Naive thymus-derived CD8-positive, alpha-beta T cell (primary cell): ENCODE results near the gene GNB1L. TPM values are rescaled to one million over a fixed set of nuclear protein-coding genes. Genes with fewer than 3 reads are reported as not detected.

ENCODE experiments used
- ATAC-seq, 2 donors: fragments of 150-1000 bp; cut with Tn5 transposase in 1 of 2; sonication (Bioruptor Pico), chemical (Tn5 transposase) in 1 of 2; 1 replicate in 1 of 2; 2 replicates in 1 of 2; pipeline ENCODE4 v1.10.0; 2021; ENCODE audit warnings: mild to moderate bottlenecking in 2 of 2, moderate library complexity in 2 of 2
- POLR2A ChIA-PET: fragments of 350-600 bp; sonication (Branson Sonifier 250); formaldehyde crosslinking; loops from one replicate; lab custom pipeline; 2021; ENCODE audit warnings: antibody characterized with exemption; lab: Charles Lee
- DNase-seq, 10 donors: peaks; one replicate each; pipeline versions ENCODE4 v3.0.0 to v3.0.0-alpha.2; 2020 to 2022
- H3K27ac Mint-ChIP-seq, 10 donors: one replicate each; pipeline ENCODE4 v1.8.0; 2020 to 2022; ENCODE audit warnings: mild to moderate bottlenecking in 10 of 10, mixed read lengths in 10 of 10, moderate library complexity in 4 of 10, inconsistent platforms in 1 of 10
- H3K27me3 Mint-ChIP-seq, 5 donors: one replicate each; pipeline ENCODE4 v1.8.0; 2021 to 2022; ENCODE audit warnings: mixed read lengths in 5 of 5
- H3K36me3 Mint-ChIP-seq, 3 donors: one replicate each; pipeline ENCODE4 v1.8.0; 2020 to 2022; ENCODE audit warnings: mixed read lengths in 3 of 3, mild to moderate bottlenecking in 2 of 3, inconsistent platforms in 1 of 3
- H3K4me1 Mint-ChIP-seq, 4 donors: one replicate each; pipeline ENCODE4 v1.8.0; 2021 to 2022; ENCODE audit warnings: mixed read lengths in 4 of 4
- H3K4me3 Mint-ChIP-seq, 10 donors: one replicate each; pipeline ENCODE4 v1.8.0; 2020 to 2022; ENCODE audit warnings: mild to moderate bottlenecking in 10 of 10, mixed read lengths in 10 of 10, moderate library complexity in 6 of 10, inconsistent platforms in 1 of 10
- H3K9me3 Mint-ChIP-seq, 9 donors: one replicate each; pipeline ENCODE4 v1.8.0; 2020 to 2022; ENCODE audit warnings: mixed read lengths in 9 of 9, mild to moderate bottlenecking in 3 of 9, inconsistent platforms in 1 of 9, moderate library complexity in 1 of 9
- polyA plus RNA-seq, 3 donors: library from polyadenylated mRNA; unstranded; fragments of 300-500 nt; fragmentation: Illumina TruSeq; gene quantifications; one replicate each; pipeline ENCODE4 v1.2.3, GENCODE V29; 2021
- total RNA-seq, 8 experiments: library from RNA in 2 of 8; stranded (reverse) in 2 of 8; gene quantifications; one replicate each; pipeline ENCODE4 v1.2.3 and lab custom pipeline; 2021 to 2026

GNB1L gene
- total and polyA plus RNA-seq, 5 experiments from 2014 or later, result 11.0 to 18.7 (median 12.5) TPM

DNA sequence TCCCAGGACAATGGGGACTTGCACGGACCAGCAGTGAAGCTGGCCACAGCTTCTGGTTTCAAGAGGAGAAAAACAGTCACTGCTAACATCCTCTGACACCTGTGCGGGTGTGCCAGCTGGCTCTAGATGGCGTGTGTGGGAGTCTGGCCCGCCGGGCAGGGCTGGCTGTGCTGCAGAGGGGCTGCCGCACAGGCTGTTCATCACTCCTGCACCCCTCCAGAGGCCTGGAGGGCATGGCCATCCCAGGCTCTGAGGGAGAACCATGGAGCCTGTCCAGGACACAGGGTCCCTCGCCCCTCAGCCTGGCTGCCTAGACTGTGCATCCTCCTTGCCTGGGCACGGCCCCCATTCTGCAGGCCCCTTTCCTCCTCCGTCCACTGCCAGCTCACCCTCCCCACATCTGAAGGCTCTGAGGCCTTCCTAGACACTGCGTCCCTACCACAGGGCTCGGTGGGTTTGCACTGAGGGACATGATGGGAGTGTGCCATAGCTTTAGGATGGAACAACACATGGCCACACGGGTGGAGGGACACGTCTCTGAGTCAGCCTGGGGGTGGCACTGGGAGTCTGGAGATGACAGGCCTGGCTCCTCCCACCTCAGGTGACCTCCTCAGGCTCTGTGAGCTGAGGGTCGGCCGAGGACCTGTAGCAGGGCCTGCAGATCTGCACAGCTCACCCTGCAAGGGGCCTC, 42.1 kb upstream of the GNB1L start:
- peaks cover 0 to 2% (median 2%) of the 10 kb centered on the region in 3 donors for H3K36me3 Mint-ChIP-seq
- POLR2A ChIA-PET, result interaction anchor here (0.5 to 2.2 kb wide), 11 partner anchors 10 to 166 kb away, joined by 3 to 24 read pairs (median 3); partner anchors contain the start of genes COMT, GNB1L, RTL10 and TXNRD2
- peaks cover 22 to 62% (median 54%) of the 10 kb centered on the region in 4 donors for H3K4me1 Mint-ChIP-seq
- peak overlapping the region in 8 of 10 donors; percentile 19 to 69 (median 54) for H3K4me3 Mint-ChIP-seq
- H3K27ac Mint-ChIP-seq, result peak overlapping the region in 9 of 10 donors; percentile 66 to 100 (median 85)
- H3K9me3 Mint-ChIP-seq, result no peaks in the 10 kb centered on the region
- DNase-seq (peak in 7 of 10 donors; percentile 30 to 71 (median 43)), ATAC-seq (peak; percentile 31 to 37)
- H3K27me3 Mint-ChIP-seq, result no peaks in the 10 kb centered on the region

DNA sequence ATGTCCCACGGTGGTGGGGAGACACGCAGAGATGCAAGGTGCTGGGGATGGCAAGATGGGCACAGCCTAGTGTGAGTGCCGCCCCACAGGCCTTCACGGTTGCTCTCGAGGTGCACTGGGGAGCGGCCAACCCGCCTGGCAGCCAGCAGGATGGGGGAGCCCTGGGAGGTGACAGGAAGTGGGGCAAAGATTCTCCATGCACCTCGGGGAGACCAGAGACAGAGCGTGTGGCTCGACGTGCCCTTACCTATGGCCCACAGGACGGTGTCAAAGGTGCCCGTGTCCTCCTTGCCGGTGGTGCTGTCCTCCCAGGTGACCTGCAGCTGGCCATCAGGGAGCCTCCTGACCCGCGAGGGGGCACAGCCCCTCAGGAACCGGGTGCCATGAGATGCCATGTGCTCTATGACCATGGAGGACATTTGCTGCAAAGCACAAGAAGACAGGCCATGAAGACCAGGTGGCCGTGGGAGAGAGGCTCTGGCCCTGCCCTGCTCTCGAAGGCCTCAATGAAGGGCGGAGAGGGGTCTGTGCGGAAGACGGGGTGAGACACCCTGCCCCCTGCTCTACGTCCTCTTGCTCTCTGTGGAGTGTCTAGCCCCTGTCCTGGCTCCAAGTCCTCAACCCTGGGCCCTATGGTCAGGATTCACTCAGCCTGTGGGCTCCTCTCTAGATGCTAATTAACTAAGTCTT, 40.6 kb upstream of the GNB1L start:
- Mint-ChIP-seq H3K27me3 (no peaks in the 10 kb centered on the region), H3K4me3 (peak overlapping the region in 7 of 10 donors; percentile 33 to 70 (median 61)), H3K27ac (peak overlapping the region; percentile 66 to 100 (median 90)), H3K4me1 (peaks cover 30 to 76% (median 68%) of the 10 kb centered on the region in 4 donors), H3K9me3 (no peaks in the 10 kb centered on the region), H3K36me3 (peaks cover 0 to 2% (median 2%) of the 10 kb centered on the region in 3 donors)
- no peak for ATAC-seq
- POLR2A ChIA-PET, result interaction anchor here (2.2 to 6.7 kb wide), 2 partner anchors 40 to 42 kb away, joined by 24 to 120 read pairs; partner anchors contain the start of genes GNB1L and RTL10
- DNase-seq, result peak in 2 of 10 donors; percentile 28 to 33

DNA sequence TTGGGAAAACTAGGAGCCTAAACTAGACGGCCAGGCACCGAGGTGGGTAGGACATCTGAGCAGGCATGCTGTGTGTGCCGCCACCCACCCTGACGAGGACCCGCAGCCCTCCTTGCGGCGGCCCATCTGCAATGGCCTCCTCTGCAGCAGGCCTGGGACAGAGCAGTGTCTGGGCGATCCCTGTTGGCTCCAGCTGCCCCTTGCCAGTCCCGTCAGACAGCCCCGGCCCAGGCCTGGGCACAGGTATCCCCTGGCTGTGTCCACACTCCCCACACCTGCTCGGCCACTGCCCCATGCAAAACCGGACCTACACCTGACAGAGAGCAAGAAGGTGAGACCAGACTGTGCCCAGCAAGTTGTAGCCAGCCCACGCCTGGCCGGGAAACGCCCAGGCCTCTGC, 38.7 kb upstream of the GNB1L start:
- peaks cover 34 to 85% (median 76%) of the 10 kb centered on the region in 4 donors for H3K4me1 Mint-ChIP-seq
- no peaks in the 10 kb centered on the region for H3K9me3 Mint-ChIP-seq
- ATAC-seq (no peak), DNase-seq (no peak)
- H3K27me3 Mint-ChIP-seq, result no peaks in the 10 kb centered on the region
- POLR2A ChIA-PET, result interaction anchor here (6.7 kb wide), 1 partner anchor 40 kb away, joined by 120 read pairs; the partner anchor contains the start of genes GNB1L and RTL10
- peak overlapping the region; percentile 96 to 100 (median 99) for H3K27ac Mint-ChIP-seq
- peaks cover 0 to 2% (median 0%) of the 10 kb centered on the region in 3 donors for H3K36me3 Mint-ChIP-seq
- H3K4me3 Mint-ChIP-seq, result peak overlapping the region in 5 of 10 donors; percentile 18 to 91 (median 84)

DNA sequence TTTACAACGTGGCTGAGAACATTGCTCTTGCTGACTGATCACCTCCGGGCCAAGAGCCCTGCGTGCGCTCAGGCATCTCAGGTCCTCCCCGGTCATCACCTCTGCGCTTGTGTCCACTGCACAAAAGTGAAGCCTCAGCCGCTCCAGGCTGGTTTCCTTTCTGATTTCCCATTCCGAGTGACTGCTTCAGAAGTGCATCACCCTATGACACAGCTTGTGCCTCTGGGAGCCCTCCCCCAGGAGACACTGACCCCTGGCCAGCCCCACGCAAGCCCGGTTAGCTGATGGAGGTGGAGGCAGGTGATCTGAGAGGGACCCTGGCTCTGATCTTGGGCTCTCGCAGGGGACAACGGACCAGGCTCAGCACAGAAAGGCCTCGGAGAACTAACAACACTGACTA, 38.3 kb upstream of the GNB1L start:
- DNase-seq (no peak), ATAC-seq (no peak)
- no peaks in the 10 kb centered on the region for H3K9me3 Mint-ChIP-seq
- peaks cover 0 to 2% (median 0%) of the 10 kb centered on the region in 3 donors for H3K36me3 Mint-ChIP-seq
- no peaks in the 10 kb centered on the region for H3K27me3 Mint-ChIP-seq
- H3K4me3 Mint-ChIP-seq, result peak overlapping the region; percentile 34 to 91 (median 85)
- POLR2A ChIA-PET, result interaction anchor here (1.1 to 6.7 kb wide), 10 partner anchors 11 to 162 kb away, joined by 3 to 120 read pairs (median 5); partner anchors contain the start of genes GNB1L and RTL10
- H3K27ac Mint-ChIP-seq, result peak overlapping the region; percentile 96 to 100 (median 99)
- H3K4me1 Mint-ChIP-seq, result peaks cover 34 to 90% (median 80%) of the 10 kb centered on the region in 4 donors

DNA sequence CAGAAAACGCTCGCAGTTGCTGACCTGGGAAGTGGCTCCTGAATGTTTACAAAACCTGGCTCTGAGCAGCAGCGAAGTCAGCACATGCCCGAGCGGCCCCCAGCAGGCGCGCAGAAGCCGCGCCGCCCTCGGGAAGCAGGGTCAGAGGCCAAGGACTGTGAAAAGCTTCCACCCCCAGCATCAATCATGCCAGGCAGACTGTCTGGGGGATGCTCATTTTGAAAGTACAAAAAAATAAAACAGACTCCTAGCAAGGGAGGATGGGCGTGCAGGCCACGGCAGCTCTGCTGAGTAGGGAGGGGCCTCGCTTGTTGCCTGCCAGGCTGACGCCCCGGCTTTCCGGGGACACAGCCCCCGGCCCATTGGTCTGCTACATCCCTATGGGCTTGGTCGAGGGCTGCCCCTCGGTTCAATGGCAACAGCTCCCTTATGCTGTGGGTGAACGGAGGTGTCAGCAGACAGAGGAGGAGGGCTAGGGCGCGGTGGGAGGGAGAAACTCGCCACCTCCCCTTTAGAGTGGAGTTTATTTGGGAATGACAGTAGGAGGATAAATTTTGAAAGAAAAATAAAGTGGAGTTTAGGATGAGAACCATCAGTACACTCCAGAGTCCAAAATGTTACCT, 37.7 kb upstream of the GNB1L start:
- Mint-ChIP-seq H3K36me3 (peaks cover 0 to 2% (median 0%) of the 10 kb centered on the region in 3 donors), H3K27me3 (no peaks in the 10 kb centered on the region), H3K4me3 (peak overlapping the region; percentile 78 to 91 (median 86)), H3K9me3 (no peaks in the 10 kb centered on the region), H3K4me1 (peaks cover 36 to 92% (median 84%) of the 10 kb centered on the region in 4 donors), H3K27ac (peak overlapping the region; percentile 96 to 100 (median 99))
- DNase-seq, result peak; percentile 32 to 69 (median 50)
- peak; percentile 34 to 52 for ATAC-seq
- POLR2A ChIA-PET, result interaction anchor here (0.6 to 6.7 kb wide), 24 partner anchors 9 to 461 kb away, joined by 3 to 120 read pairs (median 5); partner anchors contain the start of genes COMT, GNB1L, HIRA and RANBP1

DNA sequence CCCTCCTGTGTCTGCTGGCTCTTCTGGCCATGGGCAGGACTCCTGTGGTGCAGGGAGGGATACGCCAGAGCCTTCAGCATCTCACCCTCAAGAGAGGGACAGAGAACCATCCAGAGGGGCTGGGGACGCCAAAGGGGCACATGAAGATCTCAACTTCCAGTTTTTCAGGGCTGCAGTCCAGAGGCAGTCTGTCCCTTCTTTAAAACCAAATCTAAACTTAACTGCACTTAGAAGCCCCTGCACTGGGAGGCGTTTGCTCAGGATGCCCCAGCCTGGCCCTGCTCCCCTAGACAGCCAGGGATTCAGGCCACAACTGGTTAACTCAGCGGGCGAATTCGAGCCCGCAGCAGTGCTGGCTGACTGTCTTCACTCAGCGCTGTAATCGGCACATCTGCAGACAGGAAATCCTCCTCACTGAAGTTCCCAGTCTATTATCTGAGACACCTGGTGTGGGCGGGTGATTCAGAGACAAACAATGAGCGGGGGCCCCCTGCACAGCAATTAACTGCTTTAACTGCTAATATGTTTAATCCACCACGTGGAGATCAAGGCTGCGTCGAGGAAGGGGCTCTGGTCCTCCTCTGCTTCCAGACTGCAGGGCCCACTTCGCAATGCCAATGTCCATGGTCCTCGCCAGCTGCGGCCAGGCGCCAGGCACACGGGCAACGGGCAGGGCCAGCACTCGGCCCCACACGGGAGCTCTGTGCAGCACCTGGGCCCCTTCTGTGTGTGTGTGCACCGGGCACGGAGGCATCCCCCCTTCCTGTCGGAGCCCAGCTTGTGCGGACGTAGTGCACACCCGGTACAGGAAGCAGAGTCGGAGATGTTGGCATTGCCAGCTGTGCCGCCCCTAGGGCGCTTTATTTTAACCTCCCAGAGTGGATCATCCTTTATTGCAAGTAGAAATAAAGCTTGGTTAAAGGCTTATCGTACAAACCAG, 36.9 kb upstream of the GNB1L start:
- no peaks in the 10 kb centered on the region for H3K27me3 Mint-ChIP-seq
- peaks cover 0 to 1% (median 0%) of the 10 kb centered on the region in 9 donors for H3K9me3 Mint-ChIP-seq
- ATAC-seq (peak; percentile 79 to 88), DNase-seq (peak; percentile 58 to 89 (median 78))
- H3K4me3 Mint-ChIP-seq, result peak overlapping the region; percentile 78 to 91 (median 86)
- H3K4me1 Mint-ChIP-seq, result peaks cover 43 to 92% (median 84%) of the 10 kb centered on the region in 4 donors
- H3K27ac Mint-ChIP-seq, result peak overlapping the region; percentile 96 to 100 (median 99)
- POLR2A ChIA-PET, result interaction anchor here (0.7 to 6.7 kb wide), 26 partner anchors 9 to 460 kb away, joined by 3 to 120 read pairs (median 5); partner anchors contain the start of genes COMT, GNB1L, HIRA and RANBP1
- H3K36me3 Mint-ChIP-seq, result peaks cover 0 to 2% (median 0%) of the 10 kb centered on the region in 3 donors

DNA sequence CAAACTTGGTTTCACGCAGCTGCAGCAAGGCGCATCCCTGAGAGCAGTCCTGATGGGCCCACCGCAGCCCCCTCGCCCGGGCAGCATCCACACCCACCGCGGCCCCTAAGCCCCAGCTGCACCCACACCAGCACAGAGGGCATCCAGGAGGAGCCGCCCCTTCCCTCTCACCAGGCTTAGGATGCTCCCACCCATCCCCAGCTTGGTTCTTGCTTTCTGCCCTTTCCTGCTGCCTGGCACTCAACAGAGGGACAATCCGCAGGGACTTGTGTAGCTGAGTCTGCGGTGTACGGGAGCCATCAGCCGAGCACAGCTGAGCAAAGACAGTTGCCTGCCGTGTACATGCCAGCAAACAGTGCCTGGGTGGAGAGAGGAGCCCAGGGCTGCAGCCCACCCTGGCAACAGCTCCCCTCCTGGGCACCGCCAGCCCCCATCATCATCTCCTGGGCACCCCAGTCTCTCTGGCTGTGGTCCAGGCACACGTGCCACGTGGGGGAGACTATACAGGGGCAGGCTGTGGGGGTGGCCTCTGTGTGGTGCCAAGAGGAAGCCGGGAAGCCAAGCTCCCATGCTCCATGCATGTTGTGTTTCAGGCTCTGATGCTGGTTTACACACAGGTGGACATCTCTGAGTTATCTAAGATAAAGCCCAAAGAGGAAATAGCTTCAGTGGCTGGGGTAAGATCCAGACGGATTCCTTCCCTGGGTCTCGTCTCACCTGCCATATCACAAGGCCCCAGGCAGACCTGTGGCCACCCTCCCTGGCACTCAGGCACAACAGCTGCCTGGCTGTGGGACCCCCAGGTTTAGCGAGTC, 36.0 kb upstream of the GNB1L start:
- POLR2A ChIA-PET, result interaction anchor here (0.7 to 6.7 kb wide), 12 partner anchors 9 to 160 kb away, joined by 3 to 120 read pairs (median 4); partner anchors contain the start of genes GNB1L, RTL10 and TANGO2
- H3K27me3 Mint-ChIP-seq, result no peaks in the 10 kb centered on the region
- H3K27ac Mint-ChIP-seq, result peak overlapping the region; percentile 96 to 100 (median 99)
- peak in 2 of 10 donors; percentile 16 to 61 for DNase-seq
- H3K9me3 Mint-ChIP-seq, result peaks cover 0 to 1% (median 0%) of the 10 kb centered on the region in 9 donors
- H3K4me1 Mint-ChIP-seq, result peaks cover 43 to 92% (median 84%) of the 10 kb centered on the region in 4 donors
- H3K4me3 Mint-ChIP-seq, result peak overlapping the region; percentile 41 to 91 (median 85)
- ATAC-seq, result no peak
- H3K36me3 Mint-ChIP-seq, result peaks cover 0 to 2% (median 0%) of the 10 kb centered on the region in 3 donors

DNA sequence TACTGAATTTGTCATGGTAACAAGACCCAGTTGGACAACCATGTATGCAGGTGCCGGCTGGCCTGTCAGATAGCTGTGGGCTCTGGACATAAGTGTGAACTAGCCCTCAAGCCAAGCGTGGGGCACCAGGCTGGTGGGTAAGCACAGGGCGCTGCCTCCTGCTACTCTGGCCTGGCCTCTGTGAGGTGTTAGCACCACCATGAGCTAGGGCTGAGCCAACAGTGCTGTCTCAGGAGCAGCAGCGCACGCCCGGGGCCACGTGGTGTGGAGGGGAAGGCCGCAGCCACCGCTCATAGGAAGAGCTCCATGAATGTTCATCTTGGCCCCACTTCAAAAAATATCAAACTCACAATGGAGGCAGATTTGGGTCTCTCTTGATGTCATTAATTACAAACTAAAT, 35.3 kb upstream of the GNB1L start:
- DNase-seq (peak in 3 of 10 donors; percentile 22 to 61 (median 33)), ATAC-seq (no peak)
- H3K4me1 Mint-ChIP-seq, result peaks cover 41 to 92% (median 82%) of the 10 kb centered on the region in 4 donors
- peaks cover 0 to 1% (median 0%) of the 10 kb centered on the region in 9 donors for H3K9me3 Mint-ChIP-seq
- peaks cover 0 to 2% (median 0%) of the 10 kb centered on the region in 3 donors for H3K36me3 Mint-ChIP-seq
- peak overlapping the region; percentile 28 to 84 (median 60) for H3K4me3 Mint-ChIP-seq
- H3K27me3 Mint-ChIP-seq, result no peaks in the 10 kb centered on the region
- H3K27ac Mint-ChIP-seq, result peak overlapping the region; percentile 78 to 100 (median 98)
- POLR2A ChIA-PET, result interaction anchor here (0.9 to 6.7 kb wide), 6 partner anchors 8 to 37 kb away, joined by 3 to 120 read pairs (median 4); partner anchors contain the start of genes GNB1L and RTL10

DNA sequence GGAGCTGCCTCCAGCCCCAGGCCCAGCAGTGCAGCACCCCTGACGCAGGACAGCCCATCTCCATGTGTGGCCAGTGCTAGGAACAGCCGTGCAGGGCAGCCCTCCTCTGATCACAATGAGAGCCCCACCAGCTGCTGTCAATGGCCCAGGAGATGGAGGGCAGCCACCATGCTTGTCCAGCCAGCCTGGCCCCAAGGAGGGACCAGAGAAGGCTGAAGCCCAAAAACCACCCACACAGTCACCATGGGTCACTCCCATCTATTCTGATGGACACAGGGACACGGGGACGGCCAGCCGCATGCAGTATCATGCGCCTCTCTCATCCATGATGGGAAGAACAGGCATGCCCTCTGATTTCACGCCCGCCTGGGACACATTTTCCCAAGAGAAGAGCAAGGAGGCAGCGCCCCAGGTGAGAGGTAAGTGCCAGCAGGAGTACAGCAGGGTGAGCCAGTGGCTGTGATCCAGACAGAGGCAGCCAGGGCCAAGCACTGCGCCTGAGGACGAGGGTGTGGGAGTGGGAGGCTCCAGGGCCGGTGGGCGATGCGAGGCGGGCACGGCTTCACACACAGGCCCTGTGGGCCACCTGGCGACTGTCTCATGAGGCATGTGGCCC, 33.6 kb upstream of the GNB1L start:
- Mint-ChIP-seq H3K27me3 (no peaks in the 10 kb centered on the region), H3K36me3 (no peaks in the 10 kb centered on the region), H3K4me1 (peaks cover 34 to 85% (median 75%) of the 10 kb centered on the region in 4 donors), H3K4me3 (peak overlapping the region in 3 of 10 donors; percentile 2 to 33 (median 19)), H3K9me3 (peaks cover 0 to 1% (median 0%) of the 10 kb centered on the region in 9 donors), H3K27ac (peak overlapping the region in 9 of 10 donors; percentile 31 to 99 (median 92))
- DNase-seq (peak in 1 of 10 donors; percentile 49), ATAC-seq (no peak)
- POLR2A ChIA-PET, result interaction anchor here (0.6 to 6.7 kb wide), 7 partner anchors 9 to 131 kb away, joined by 3 to 120 read pairs (median 8); partner anchors contain the start of genes GNB1L and RTL10
